ENCODE results near the gene ETFA.

DNA sequence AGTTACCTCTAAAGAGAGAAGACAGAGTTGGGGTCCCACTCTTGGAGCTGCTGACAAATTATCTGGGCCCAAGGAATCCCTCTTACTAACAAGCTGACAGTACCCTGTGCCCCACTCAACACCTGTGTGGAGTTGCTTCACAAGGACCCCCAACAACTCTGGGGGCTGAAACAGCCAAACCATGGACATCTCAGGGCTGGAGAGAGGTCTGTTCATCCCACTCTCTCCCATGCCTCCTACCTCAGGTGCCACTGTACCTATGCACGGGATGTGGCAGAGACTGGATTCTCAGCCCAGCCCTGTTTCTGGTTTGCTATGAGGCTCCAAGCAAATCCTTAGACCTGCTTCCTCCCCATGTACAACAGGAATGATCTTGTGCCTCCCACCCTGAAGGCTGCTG is 101.7 kb downstream of the ETFA start:
- TF ChIP-seq E2F8 (IDR thresholded peaks at IDR 0.05; ENCODE audit: low read depth, partially characterized antibody) = no peak
- TF ChIP-seq, protein P1, sequence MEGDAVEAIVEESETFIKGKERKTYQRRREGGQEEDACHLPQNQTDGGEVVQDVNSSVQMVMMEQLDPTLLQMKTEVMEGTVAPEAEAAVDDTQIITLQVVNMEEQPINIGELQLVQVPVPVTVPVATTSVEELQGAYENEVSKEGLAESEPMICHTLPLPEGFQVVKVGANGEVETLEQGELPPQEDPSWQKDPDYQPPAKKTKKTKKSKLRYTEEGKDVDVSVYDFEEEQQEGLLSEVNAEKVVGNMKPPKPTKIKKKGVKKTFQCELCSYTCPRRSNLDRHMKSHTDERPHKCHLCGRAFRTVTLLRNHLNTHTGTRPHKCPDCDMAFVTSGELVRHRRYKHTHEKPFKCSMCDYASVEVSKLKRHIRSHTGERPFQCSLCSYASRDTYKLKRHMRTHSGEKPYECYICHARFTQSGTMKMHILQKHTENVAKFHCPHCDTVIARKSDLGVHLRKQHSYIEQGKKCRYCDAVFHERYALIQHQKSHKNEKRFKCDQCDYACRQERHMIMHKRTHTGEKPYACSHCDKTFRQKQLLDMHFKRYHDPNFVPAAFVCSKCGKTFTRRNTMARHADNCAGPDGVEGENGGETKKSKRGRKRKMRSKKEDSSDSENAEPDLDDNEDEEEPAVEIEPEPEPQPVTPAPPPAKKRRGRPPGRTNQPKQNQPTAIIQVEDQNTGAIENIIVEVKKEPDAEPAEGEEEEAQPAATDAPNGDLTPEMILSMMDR (IDR thresholded peaks at IDR 0.05 in 2 of 3, conservative IDR thresholded peaks at IDR 0.05 in 1 of 3; ENCODE audit: control insufficient read depth in 2 of 3, extremely low read depth in 1 of 3, insufficient read depth in 1 of 3, low read depth in 3 of 3, low read length in 3 of 3) = no peak
- TF ChIP-seq JUNB (IDR thresholded peaks at IDR 0.05) = no peak
- no peak for TF ChIP-seq CREB1 (IDR thresholded peaks at IDR 0.05; ENCODE audit: low read depth)
- no peak for TF ChIP-seq CHD2 (IDR thresholded peaks at IDR 0.05; ENCODE audit: borderline replicate concordance, low read depth, low read length)
- TF ChIP-seq, protein P2, sequence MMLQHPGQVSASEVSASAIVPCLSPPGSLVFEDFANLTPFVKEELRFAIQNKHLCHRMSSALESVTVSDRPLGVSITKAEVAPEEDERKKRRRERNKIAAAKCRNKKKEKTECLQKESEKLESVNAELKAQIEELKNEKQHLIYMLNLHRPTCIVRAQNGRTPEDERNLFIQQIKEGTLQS (IDR thresholded peaks at IDR 0.05; ENCODE audit: borderline replicate concordance, extremely low read depth, low read depth, low read length) = no peak

Data from GM12878 (cell line).